SK-N-SH (cell line): Measurements from ENCODE around the gene ZSCAN20. TPM values are rescaled to one million over a fixed set of nuclear protein-coding genes. Genes with fewer than 3 reads are reported as not detected.

ENCODE experiments used
- CTCF ChIA-PET: fragments of 300-600, 350-600 bp; formaldehyde crosslinking; extraction: SDS; loops from one replicate; lab custom pipeline; 2021; lab: Yijun Ruan, JAX
- POLR2A ChIA-PET: fragments of 350-600 bp; sonication (Branson Sonifier 250); formaldehyde crosslinking; extraction: SDS; loops from one replicate; lab custom pipeline; 2020; ENCODE audit warnings: antibody characterized with exemption, inconsistent platforms; lab: Yijun Ruan, JAX
- DNase-seq: peaks from one replicate; pipeline ENCODE4 v3.0.0; 2012
- H2AFZ ChIP-seq: fragments of 200-600 bp; sonication (generic); 2 replicates; pipeline ENCODE4 v1.8.1; 2016; ENCODE audit warnings: antibody characterized with exemption, mild to moderate bottlenecking, low read depth
- H3F3A ChIP-seq: fragments of 200-600 bp; sonication (generic); replicated peaks from 2 replicates; pipeline ENCODE3; 2016; ENCODE audit warnings: antibody characterized with exemption, mild to moderate bottlenecking; ENCODE audit not compliant: insufficient read depth
- H3K27ac ChIP-seq, 2 experiments: fragments of 200-500 bp in 1 of 2; fragments of 200-600 bp in 1 of 2; sonication (Bioruptor generic) in 1 of 2; sonication (generic), shearing (Covaris generic) in 1 of 2; 2 replicates each; pipeline versions ENCODE4 v1.5.1 to v1.6.1; 2014 to 2016; ENCODE audit warnings: low read depth in 2 of 2, inconsistent platforms in 1 of 2, low read length in 1 of 2, mild to moderate bottlenecking in 1 of 2, mixed read lengths in 1 of 2
- H3K27me3 ChIP-seq: fragments of 200-600 bp; sonication (generic), shearing (Covaris generic); 2 replicates; pipeline ENCODE4 v1.6.1; 2016; ENCODE audit warnings: mixed run types; ENCODE audit not compliant: insufficient read depth
- H3K36me3 ChIP-seq, 2 experiments: fragments of 200-500 bp in 1 of 2; fragments of 200-600 bp in 1 of 2; sonication (Bioruptor generic) in 1 of 2; sonication (generic) in 1 of 2; replicated peaks in 1 of 2; 2 replicates each; pipeline versions ENCODE3 to v1.5.1; 2014 to 2016; ENCODE audit warnings: low read length in 1 of 2, mild to moderate bottlenecking in 1 of 2; ENCODE audit not compliant: insufficient read depth in 2 of 2, control insufficient read depth in 1 of 2
- H3K4me1 ChIP-seq, 2 experiments: fragments of 200-500 bp in 1 of 2; fragments of 200-600 bp in 1 of 2; sonication (Bioruptor generic) in 1 of 2; sonication (generic), shearing (Covaris generic) in 1 of 2; 2 replicates each; pipeline versions ENCODE4 v1.5.1 to v1.6.1; 2014 to 2016; ENCODE audit warnings: low read depth in 1 of 2, low read length in 1 of 2, mixed run types in 1 of 2; ENCODE audit not compliant: insufficient read depth in 2 of 2, control insufficient read depth in 1 of 2
- H3K4me2 ChIP-seq: fragments of 200-600 bp; sonication (generic), shearing (Covaris generic); 2 replicates; pipeline ENCODE4 v1.6.1; 2017; ENCODE audit warnings: mixed run types
- H3K4me3 ChIP-seq, 2 experiments: fragments of 200-500 bp in 1 of 2; fragments of 200-600 bp in 1 of 2; sonication (Bioruptor generic) in 1 of 2; sonication (generic), shearing (Covaris generic) in 1 of 2; 2 replicates each; pipeline versions ENCODE4 v1.5.1 to v1.8.1; 2014 to 2016; ENCODE audit warnings: low read depth in 2 of 2, inconsistent platforms in 1 of 2, low read length in 1 of 2, mild to moderate bottlenecking in 1 of 2, mixed read lengths in 1 of 2, moderate library complexity in 1 of 2
- H3K79me2 ChIP-seq: fragments of 200-600 bp; sonication (generic); 2 replicates; pipeline ENCODE4 v1.8.1; 2017; ENCODE audit warnings: mild to moderate bottlenecking; ENCODE audit not compliant: insufficient read depth
- H3K9ac ChIP-seq: fragments of 200-600 bp; sonication (generic); 2 replicates; pipeline ENCODE4 v1.6.1; 2017; ENCODE audit warnings: mixed run types
- H3K9me2 ChIP-seq: fragments of 200-600 bp; sonication (generic); 2 replicates; pipeline ENCODE4 v1.6.1; 2017; ENCODE audit warnings: mixed run types
- H3K9me3 ChIP-seq: fragments of 200-600 bp; sonication (generic); 2 replicates; pipeline ENCODE4 v1.6.1; 2017; ENCODE audit warnings: mixed run types, mild to moderate bottlenecking, moderate library complexity
- H4K20me1 ChIP-seq: fragments of 200-600 bp; sonication (generic); 2 replicates; pipeline ENCODE4 v1.6.1; 2017; ENCODE audit warnings: mild to moderate bottlenecking, mixed run types; ENCODE audit not compliant: insufficient read depth
- CHD2 ChIP-seq: fragments of 150-350 bp; IDR thresholded peaks from 2 replicates; pipeline ENCODE4 v1.6.1; 2018; ENCODE audit warnings: low read length; ENCODE audit not compliant: partially characterized antibody
- CTCF ChIP-seq: fragments of 200-600 bp; sonication (generic); IDR thresholded peaks from 2 replicates; pipeline ENCODE4 v1.6.1; 2017; ENCODE audit warnings: antibody characterized with exemption, mild to moderate bottlenecking, moderate library complexity
- ELF1 ChIP-seq: IDR thresholded peaks from 2 replicates; pipeline ENCODE4 v1.4.0; 2012
- EP300 ChIP-seq, 2 experiments: IDR thresholded peaks; 2 replicates each; pipeline versions ENCODE4 v1.4.0 to v1.6.1; 2012; ENCODE audit warnings: borderline replicate concordance in 1 of 2, low read depth in 1 of 2, low read length in 1 of 2
- EZH2phosphoT487 ChIP-seq: fragments of 200-600 bp; sonication (generic); IDR thresholded peaks from 2 replicates; pipeline ENCODE4 v1.6.1; 2017; ENCODE audit warnings: low read depth, mixed run types, mild to moderate bottlenecking, antibody characterized with exemption, moderate library complexity, borderline replicate concordance
- FOSL2 ChIP-seq: IDR thresholded peaks from 2 replicates; pipeline ENCODE4 v1.4.0; 2012; ENCODE audit warnings: low read depth, mild to moderate bottlenecking, moderate library complexity, borderline replicate concordance
- FOXM1 ChIP-seq: IDR thresholded peaks from 2 replicates; pipeline ENCODE4 v1.4.0; 2012; ENCODE audit warnings: low read depth, mild to moderate bottlenecking
- GABPA ChIP-seq: IDR thresholded peaks from 2 replicates; pipeline ENCODE4 v1.4.0; 2012; ENCODE audit warnings: low read depth, mild to moderate bottlenecking
- GATA2 ChIP-seq: sonication (generic); formaldehyde crosslinking; IDR thresholded peaks from 2 replicates; pipeline ENCODE4 v1.5.0; 2020; ENCODE audit warnings: mild to moderate bottlenecking, missing genetic modification reagents
- JUND ChIP-seq: IDR thresholded peaks from 2 replicates; pipeline ENCODE4 v1.4.0; 2012
- MEF2A ChIP-seq: IDR thresholded peaks from 2 replicates; pipeline ENCODE4 v1.4.0; 2012; ENCODE audit warnings: low read depth, borderline replicate concordance
- MXI1 ChIP-seq: IDR thresholded peaks from 2 replicates; pipeline ENCODE4 v1.6.1; 2012; ENCODE audit warnings: mild to moderate bottlenecking, low read depth, low read length, improper control_type of control experiment
- NRF1 ChIP-seq: IDR thresholded peaks from 2 replicates; pipeline ENCODE4 v1.6.1; 2012; ENCODE audit warnings: low read depth, mild to moderate bottlenecking, low read length
- RAD21 ChIP-seq: IDR thresholded peaks from 2 replicates; pipeline ENCODE4 v1.6.1; 2012; ENCODE audit warnings: mild to moderate bottlenecking, low read length
- RFX5 ChIP-seq: IDR thresholded peaks from 2 replicates; pipeline ENCODE4 v1.6.1; 2012; ENCODE audit warnings: mild to moderate bottlenecking, improper control_type of control experiment, low read length
- RXRA ChIP-seq: IDR thresholded peaks from 2 replicates; pipeline ENCODE4 v1.4.0; 2012; ENCODE audit warnings: low read depth, mild to moderate bottlenecking, borderline replicate concordance
- SIN3A ChIP-seq: IDR thresholded peaks from 2 replicates; pipeline ENCODE4 v1.6.1; 2012; ENCODE audit warnings: low read depth, mild to moderate bottlenecking, low read length, moderate library complexity, borderline replicate concordance
- SMC3 ChIP-seq: IDR thresholded peaks from 2 replicates; pipeline ENCODE4 v1.6.1; 2012; ENCODE audit warnings: low read depth, low read length, improper control_type of control experiment
- TAF1 ChIP-seq: IDR thresholded peaks from 2 replicates; pipeline ENCODE4 v1.6.1; 2012; ENCODE audit warnings: low read depth, mild to moderate bottlenecking, low read length, moderate library complexity, borderline replicate concordance
- TCF12 ChIP-seq: IDR thresholded peaks from 2 replicates; pipeline ENCODE4 v1.4.0; 2012
- TEAD4 ChIP-seq: IDR thresholded peaks from 2 replicates; pipeline ENCODE4 v1.4.0; 2012; ENCODE audit warnings: mild to moderate bottlenecking, borderline replicate concordance; ENCODE audit not compliant: insufficient read depth
- USF2 ChIP-seq: fragments of 150-350 bp; IDR thresholded peaks from 2 replicates; pipeline ENCODE4 v1.6.1; 2017; ENCODE audit warnings: antibody characterized with exemption, low read length, low read depth, borderline replicate concordance
- YY1 ChIP-seq: IDR thresholded peaks from 2 replicates; pipeline ENCODE4 v1.4.0; 2012; ENCODE audit warnings: low read depth, mild to moderate bottlenecking
- WGBS: methylation state at CpG from one replicate; pipeline ENCODE4 v1.1.6; 2017; ENCODE audit warnings: low lambda C conversion rate; 5-methylcytosine and 5-hydroxymethylcytosine counted together
- polyA plus RNA-seq, 3 experiments: library from polyadenylated mRNA; depleted of rRNA; stranded (reverse); fragments of >200 nt; gene quantifications; 2 replicates each; pipeline ENCODE4 v1.2.3, GENCODE V29; 2012
- TF ChIP-seq, protein P1 (sequence below): IDR thresholded peaks from 2 replicates; pipeline ENCODE4 v1.6.1; 2012; ENCODE audit warnings: mild to moderate bottlenecking, low read depth, low read length, moderate library complexity
- TF ChIP-seq, protein P2 (sequence below): IDR thresholded peaks from 2 replicates; pipeline ENCODE4 v1.4.0; 2012; ENCODE audit warnings: low read depth, borderline replicate concordance
- TF ChIP-seq, protein P3 (sequence below): IDR thresholded peaks from 2 replicates; pipeline ENCODE4 v1.4.0; 2012; ENCODE audit warnings: low read depth, borderline replicate concordance

ZSCAN20 gene
- polyA plus RNA-seq, 1 of the 3 experiments (the other 2 are of a cell fraction), result 2.1 TPM

- H3K4me1 ChIP-seq, result peaks cover 4 to 52% of the 10 kb centered on the region in 2 experiments
- no peak overlapping the region for H3K4me3 ChIP-seq
- H3K27me3 ChIP-seq, result no peaks in the 10 kb centered on the region
- no peaks in the 10 kb centered on the region for H4K20me1 ChIP-seq
- H3K9me3 ChIP-seq, result no peaks in the 10 kb centered on the region
- POLR2A ChIA-PET, result no interaction called here
- WGBS, result 9% methylated on average over 2 of the region's 2 CpGs
- peaks cover 43% of the 10 kb centered on the region for H3F3A ChIP-seq
- DNase-seq, result no peak
- peak overlapping the region; percentile 71 to 95; a peak in 3 of 4 replicates for H3K27ac ChIP-seq
- peak overlapping the region; percentile 55; the same call in 1 of the 2 replicates for H3K9ac ChIP-seq
- peaks cover 0 to 13% of the 10 kb centered on the region in 2 experiments for H3K36me3 ChIP-seq
- peak overlapping the region; percentile 36; the same call in 1 of the 2 replicates for H3K4me2 ChIP-seq
- no peaks in the 10 kb centered on the region for H3K9me2 ChIP-seq
- peaks cover 28% of the 10 kb centered on the region for H3K79me2 ChIP-seq
- CTCF ChIA-PET, result interaction anchor here (0.8 kb wide), 1 partner anchor 31 kb away, joined by 3 read pairs; no protein-coding TSS in a partner anchor
- no peak overlapping the region for H2AFZ ChIP-seq
- peak; percentile 81 for TF ChIP-seq TCF12
- TF ChIP-seq MEF2A, result 0 out of 2 replicates have a peak, but pooled peaks have one; percentile 8
- no peak for TF ChIP-seq CTCF
- peak; percentile 73 for TF ChIP-seq FOSL2
- TF ChIP-seq GATA2 (CRISPR knock-in tag), result no peak
- TF ChIP-seq RAD21, result no peak
- TF ChIP-seq, protein P1, sequence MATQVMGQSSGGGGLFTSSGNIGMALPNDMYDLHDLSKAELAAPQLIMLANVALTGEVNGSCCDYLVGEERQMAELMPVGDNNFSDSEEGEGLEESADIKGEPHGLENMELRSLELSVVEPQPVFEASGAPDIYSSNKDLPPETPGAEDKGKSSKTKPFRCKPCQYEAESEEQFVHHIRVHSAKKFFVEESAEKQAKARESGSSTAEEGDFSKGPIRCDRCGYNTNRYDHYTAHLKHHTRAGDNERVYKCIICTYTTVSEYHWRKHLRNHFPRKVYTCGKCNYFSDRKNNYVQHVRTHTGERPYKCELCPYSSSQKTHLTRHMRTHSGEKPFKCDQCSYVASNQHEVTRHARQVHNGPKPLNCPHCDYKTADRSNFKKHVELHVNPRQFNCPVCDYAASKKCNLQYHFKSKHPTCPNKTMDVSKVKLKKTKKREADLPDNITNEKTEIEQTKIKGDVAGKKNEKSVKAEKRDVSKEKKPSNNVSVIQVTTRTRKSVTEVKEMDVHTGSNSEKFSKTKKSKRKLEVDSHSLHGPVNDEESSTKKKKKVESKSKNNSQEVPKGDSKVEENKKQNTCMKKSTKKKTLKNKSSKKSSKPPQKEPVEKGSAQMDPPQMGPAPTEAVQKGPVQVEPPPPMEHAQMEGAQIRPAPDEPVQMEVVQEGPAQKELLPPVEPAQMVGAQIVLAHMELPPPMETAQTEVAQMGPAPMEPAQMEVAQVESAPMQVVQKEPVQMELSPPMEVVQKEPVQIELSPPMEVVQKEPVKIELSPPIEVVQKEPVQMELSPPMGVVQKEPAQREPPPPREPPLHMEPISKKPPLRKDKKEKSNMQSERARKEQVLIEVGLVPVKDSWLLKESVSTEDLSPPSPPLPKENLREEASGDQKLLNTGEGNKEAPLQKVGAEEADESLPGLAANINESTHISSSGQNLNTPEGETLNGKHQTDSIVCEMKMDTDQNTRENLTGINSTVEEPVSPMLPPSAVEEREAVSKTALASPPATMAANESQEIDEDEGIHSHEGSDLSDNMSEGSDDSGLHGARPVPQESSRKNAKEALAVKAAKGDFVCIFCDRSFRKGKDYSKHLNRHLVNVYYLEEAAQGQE, result no peak
- TF ChIP-seq CHD2, result no peak
- no peak for TF ChIP-seq RFX5
- TF ChIP-seq MXI1, result no peak
- no peak for TF ChIP-seq GABPA
- TF ChIP-seq TAF1, result no peak
- TF ChIP-seq YY1, result no peak
- no peak for TF ChIP-seq SMC3
- TF ChIP-seq SIN3A, result no peak
- TF ChIP-seq TEAD4, result no peak
- TF ChIP-seq FOXM1, result no peak
- TF ChIP-seq EP300 (IDR thresholded peaks at IDR 0.05; ENCODE audit: borderline replicate concordance in 1 of 2, low read depth in 1 of 2, low read length in 1 of 2), result peak in 1 of 2 experiments; percentile 71; a peak in 1 of 4 replicates
- no peak for TF ChIP-seq ELF1
- peak; percentile 86 for TF ChIP-seq JUND
- TF ChIP-seq, protein P2, sequence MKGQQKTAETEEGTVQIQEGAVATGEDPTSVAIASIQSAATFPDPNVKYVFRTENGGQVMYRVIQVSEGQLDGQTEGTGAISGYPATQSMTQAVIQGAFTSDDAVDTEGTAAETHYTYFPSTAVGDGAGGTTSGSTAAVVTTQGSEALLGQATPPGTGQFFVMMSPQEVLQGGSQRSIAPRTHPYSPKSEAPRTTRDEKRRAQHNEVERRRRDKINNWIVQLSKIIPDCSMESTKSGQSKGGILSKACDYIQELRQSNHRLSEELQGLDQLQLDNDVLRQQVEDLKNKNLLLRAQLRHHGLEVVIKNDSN, result no peak
- TF ChIP-seq, protein P3, sequence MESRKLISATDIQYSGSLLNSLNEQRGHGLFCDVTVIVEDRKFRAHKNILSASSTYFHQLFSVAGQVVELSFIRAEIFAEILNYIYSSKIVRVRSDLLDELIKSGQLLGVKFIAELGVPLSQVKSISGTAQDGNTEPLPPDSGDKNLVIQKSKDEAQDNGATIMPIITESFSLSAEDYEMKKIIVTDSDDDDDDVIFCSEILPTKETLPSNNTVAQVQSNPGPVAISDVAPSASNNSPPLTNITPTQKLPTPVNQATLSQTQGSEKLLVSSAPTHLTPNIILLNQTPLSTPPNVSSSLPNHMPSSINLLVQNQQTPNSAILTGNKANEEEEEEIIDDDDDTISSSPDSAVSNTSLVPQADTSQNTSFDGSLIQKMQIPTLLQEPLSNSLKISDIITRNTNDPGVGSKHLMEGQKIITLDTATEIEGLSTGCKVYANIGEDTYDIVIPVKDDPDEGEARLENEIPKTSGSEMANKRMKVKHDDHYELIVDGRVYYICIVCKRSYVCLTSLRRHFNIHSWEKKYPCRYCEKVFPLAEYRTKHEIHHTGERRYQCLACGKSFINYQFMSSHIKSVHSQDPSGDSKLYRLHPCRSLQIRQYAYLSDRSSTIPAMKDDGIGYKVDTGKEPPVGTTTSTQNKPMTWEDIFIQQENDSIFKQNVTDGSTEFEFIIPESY, result no peak
- TF ChIP-seq RXRA, result peak; percentile 62; the same call in 1 of the 2 replicates
- TF ChIP-seq EZH2phosphoT487, result no peak
- no peak for TF ChIP-seq USF2
- no peak for TF ChIP-seq NRF1
These were observed 47.8 kb upstream of the ZSCAN20 start for GRCh38 chr1:33424610-33425009.
